ENCODE results near the gene NHEJ1. TPM values are rescaled to one million over a fixed set of nuclear protein-coding genes. Genes with fewer than 3 reads are reported as not detected.

Gene NHEJ1
- total and polyA plus RNA-seq, 4 donors, result 6.1 to 13.5 (median 9.9) TPM

DNA sequence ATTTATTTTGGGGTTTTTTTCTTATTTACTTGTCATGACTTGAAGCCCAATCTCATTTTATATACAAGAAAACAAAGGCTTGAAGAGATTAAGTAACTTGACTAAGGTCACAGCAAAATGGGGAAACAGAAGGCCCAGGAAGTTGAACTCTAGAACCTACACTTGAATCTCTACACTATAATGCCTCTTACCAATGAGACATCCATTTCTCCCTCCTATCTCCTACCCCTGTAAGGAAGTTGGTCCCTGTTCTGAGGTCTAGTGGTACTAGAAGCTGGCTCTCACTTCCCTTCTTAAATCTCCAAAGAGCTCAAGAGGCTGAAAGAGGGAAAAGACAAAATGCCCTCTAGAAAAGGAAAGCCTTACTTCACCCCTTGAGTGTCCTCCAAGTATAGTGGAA, 74.4 kb downstream of the NHEJ1 start:
- no peak for DNase-seq (ENCODE audit: low spot score)
- TF ChIP-seq, protein P1, sequence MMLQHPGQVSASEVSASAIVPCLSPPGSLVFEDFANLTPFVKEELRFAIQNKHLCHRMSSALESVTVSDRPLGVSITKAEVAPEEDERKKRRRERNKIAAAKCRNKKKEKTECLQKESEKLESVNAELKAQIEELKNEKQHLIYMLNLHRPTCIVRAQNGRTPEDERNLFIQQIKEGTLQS (IDR thresholded peaks at IDR 0.05), result no peak
- Histone ChIP-seq H3K9me3 (ENCODE audit: control insufficient read depth in 4 of 4, low read length in 3 of 4) (no peaks in the 10 kb centered on the region), H3K9ac (ENCODE audit: low read depth in 1 of 2, low read length in 2 of 2) (no peak overlapping the region), H3K27me3 (ENCODE audit: control insufficient read depth in 4 of 4, insufficient read depth in 4 of 4, low read length in 3 of 4) (no peaks in the 10 kb centered on the region), H3K4me1 (ENCODE audit: control insufficient read depth in 4 of 4, insufficient read depth in 4 of 4, low read length in 3 of 4) (peaks cover 0 to 17% (median 7%) of the 10 kb centered on the region in 4 donors), H3K36me3 (ENCODE audit: control insufficient read depth in 4 of 4, insufficient read depth in 3 of 4, low read depth in 1 of 4, low read length in 3 of 4) (no peaks in the 10 kb centered on the region), H3K4me3 (ENCODE audit: low read depth in 1 of 3, low read length in 3 of 3) (no peak overlapping the region), H3K27ac (ENCODE audit: low read depth in 1 of 2, low read length in 2 of 2) (no peak overlapping the region)

- H3K36me3 ChIP-seq (ENCODE audit: control insufficient read depth in 4 of 4, insufficient read depth in 3 of 4, low read depth in 1 of 4, low read length in 3 of 4), result no peaks in the 10 kb centered on the region
- H3K9me3 ChIP-seq (ENCODE audit: control insufficient read depth in 4 of 4, low read length in 3 of 4), result no peaks in the 10 kb centered on the region
- H3K27ac ChIP-seq (ENCODE audit: low read depth in 1 of 2, low read length in 2 of 2), result no peak overlapping the region
- no peak for DNase-seq (ENCODE audit: low spot score)
- peaks cover 0 to 18% (median 7%) of the 10 kb centered on the region in 4 donors for H3K4me1 ChIP-seq (ENCODE audit: control insufficient read depth in 4 of 4, insufficient read depth in 4 of 4, low read length in 3 of 4)
- H3K9ac ChIP-seq (ENCODE audit: low read depth in 1 of 2, low read length in 2 of 2), result no peak overlapping the region
- TF ChIP-seq GABPA (IDR thresholded peaks at IDR 0.05 in 1 of 2, conservative IDR thresholded peaks at IDR 0.05 in 1 of 2), result no peak
- H3K27me3 ChIP-seq (ENCODE audit: control insufficient read depth in 4 of 4, insufficient read depth in 4 of 4, low read length in 3 of 4), result no peaks in the 10 kb centered on the region
- no peak overlapping the region for H3K4me3 ChIP-seq (ENCODE audit: low read depth in 1 of 3, low read length in 3 of 3)
These were observed 75.8 kb downstream of the NHEJ1 start for GRCh38 chr2:219084791-219085190.

GRCh38 chr2:219082332-219082958, 78.2 kb downstream of the NHEJ1 start:
- Histone ChIP-seq H3K4me1 (ENCODE audit: control insufficient read depth in 4 of 4, insufficient read depth in 4 of 4, low read length in 3 of 4) (peaks cover 0 to 24% (median 7%) of the 10 kb centered on the region in 4 donors), H3K9ac (ENCODE audit: low read depth in 1 of 2, low read length in 2 of 2) (no peak overlapping the region), H3K27me3 (ENCODE audit: control insufficient read depth in 4 of 4, insufficient read depth in 4 of 4, low read length in 3 of 4) (no peaks in the 10 kb centered on the region), H3K27ac (ENCODE audit: low read depth in 1 of 2, low read length in 2 of 2) (no peak overlapping the region), H3K4me3 (ENCODE audit: low read depth in 1 of 3, low read length in 3 of 3) (no peak overlapping the region), H3K9me3 (ENCODE audit: control insufficient read depth in 4 of 4, low read length in 3 of 4) (no peaks in the 10 kb centered on the region), H3K36me3 (ENCODE audit: control insufficient read depth in 4 of 4, insufficient read depth in 3 of 4, low read depth in 1 of 4, low read length in 3 of 4) (no peaks in the 10 kb centered on the region)
- WGBS, result 70% methylated on average over 5 of the region's 5 CpGs
- TF ChIP-seq YY1 (IDR thresholded peaks at IDR 0.05) (no peak), FOXA1 (IDR thresholded peaks at IDR 0.05) (no peak), TAF1 (conservative IDR thresholded peaks at IDR 0.05) (no peak), EGR1 (IDR thresholded peaks at IDR 0.05; ENCODE audit: low read depth in 2 of 2) (no peak), HNF4A (conservative IDR thresholded peaks at IDR 0.05) (no peak), RXRA (IDR thresholded peaks at IDR 0.05) (no peak), FOXA2 (IDR thresholded peaks at IDR 0.05) (no peak), MAX (IDR thresholded peaks at IDR 0.05) (no peak), SP1 (IDR thresholded peaks at IDR 0.05) (no peak), NR2F2 (IDR thresholded peaks at IDR 0.05) (no peak)
- TF ChIP-seq, protein P2, sequence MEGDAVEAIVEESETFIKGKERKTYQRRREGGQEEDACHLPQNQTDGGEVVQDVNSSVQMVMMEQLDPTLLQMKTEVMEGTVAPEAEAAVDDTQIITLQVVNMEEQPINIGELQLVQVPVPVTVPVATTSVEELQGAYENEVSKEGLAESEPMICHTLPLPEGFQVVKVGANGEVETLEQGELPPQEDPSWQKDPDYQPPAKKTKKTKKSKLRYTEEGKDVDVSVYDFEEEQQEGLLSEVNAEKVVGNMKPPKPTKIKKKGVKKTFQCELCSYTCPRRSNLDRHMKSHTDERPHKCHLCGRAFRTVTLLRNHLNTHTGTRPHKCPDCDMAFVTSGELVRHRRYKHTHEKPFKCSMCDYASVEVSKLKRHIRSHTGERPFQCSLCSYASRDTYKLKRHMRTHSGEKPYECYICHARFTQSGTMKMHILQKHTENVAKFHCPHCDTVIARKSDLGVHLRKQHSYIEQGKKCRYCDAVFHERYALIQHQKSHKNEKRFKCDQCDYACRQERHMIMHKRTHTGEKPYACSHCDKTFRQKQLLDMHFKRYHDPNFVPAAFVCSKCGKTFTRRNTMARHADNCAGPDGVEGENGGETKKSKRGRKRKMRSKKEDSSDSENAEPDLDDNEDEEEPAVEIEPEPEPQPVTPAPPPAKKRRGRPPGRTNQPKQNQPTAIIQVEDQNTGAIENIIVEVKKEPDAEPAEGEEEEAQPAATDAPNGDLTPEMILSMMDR (IDR thresholded peaks at IDR 0.05; ENCODE audit: low read depth, low read length, missing input control), result no peak
- TF ChIP-seq, protein P1 (IDR thresholded peaks at IDR 0.05), result no peak
- TF ChIP-seq, protein P3, sequence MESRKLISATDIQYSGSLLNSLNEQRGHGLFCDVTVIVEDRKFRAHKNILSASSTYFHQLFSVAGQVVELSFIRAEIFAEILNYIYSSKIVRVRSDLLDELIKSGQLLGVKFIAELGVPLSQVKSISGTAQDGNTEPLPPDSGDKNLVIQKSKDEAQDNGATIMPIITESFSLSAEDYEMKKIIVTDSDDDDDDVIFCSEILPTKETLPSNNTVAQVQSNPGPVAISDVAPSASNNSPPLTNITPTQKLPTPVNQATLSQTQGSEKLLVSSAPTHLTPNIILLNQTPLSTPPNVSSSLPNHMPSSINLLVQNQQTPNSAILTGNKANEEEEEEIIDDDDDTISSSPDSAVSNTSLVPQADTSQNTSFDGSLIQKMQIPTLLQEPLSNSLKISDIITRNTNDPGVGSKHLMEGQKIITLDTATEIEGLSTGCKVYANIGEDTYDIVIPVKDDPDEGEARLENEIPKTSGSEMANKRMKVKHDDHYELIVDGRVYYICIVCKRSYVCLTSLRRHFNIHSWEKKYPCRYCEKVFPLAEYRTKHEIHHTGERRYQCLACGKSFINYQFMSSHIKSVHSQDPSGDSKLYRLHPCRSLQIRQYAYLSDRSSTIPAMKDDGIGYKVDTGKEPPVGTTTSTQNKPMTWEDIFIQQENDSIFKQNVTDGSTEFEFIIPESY (IDR thresholded peaks at IDR 0.05), result no peak
- DNase-seq (ENCODE audit: low spot score), result no peak
